Peyer's patch (tissue), 4 donors: ENCODE data around the gene LRCH3.

Experiments used
- POLR2A ChIP-seq, 2 donors: fragments of 450-650 bp; IDR thresholded peaks; one replicate each; pipeline ENCODE4 v1.5.1; 2017; ENCODE audit warnings: antibody characterized with exemption in 2 of 2, mild to moderate bottlenecking in 2 of 2, moderate library complexity in 2 of 2
- TF ChIP-seq, protein P1 (sequence below), 6 experiments: fragments of 450-650 bp in 4 of 6; fragments of 200-600 bp in 2 of 6; sonication (generic) in 1 of 6; IDR thresholded peaks; one replicate each; pipeline ENCODE4 v1.5.1; 2017 to 2019; ENCODE audit warnings: antibody characterized with exemption in 6 of 6, mild to moderate bottlenecking in 3 of 6, moderate library complexity in 1 of 6

DNA sequence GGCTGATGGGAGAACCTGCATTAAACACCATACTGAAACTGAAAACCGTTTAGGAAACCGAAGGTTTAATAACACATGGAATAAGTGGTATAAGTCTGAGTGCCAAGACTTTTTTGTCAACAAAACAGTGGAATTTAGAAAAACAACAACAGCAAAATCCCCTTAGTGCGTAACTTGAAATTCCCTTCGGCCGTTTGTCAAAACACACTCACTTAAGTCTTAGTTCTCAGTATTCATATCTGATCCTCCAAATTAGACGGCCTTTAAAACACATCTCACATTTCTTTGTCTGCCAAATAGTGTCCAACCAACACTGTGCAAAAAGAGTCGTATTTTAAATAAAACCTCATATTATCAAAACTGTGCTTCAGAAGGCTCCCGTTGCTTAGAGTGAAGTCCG, 64.5 kb downstream of the LRCH3 start:
- TF ChIP-seq, protein P1, sequence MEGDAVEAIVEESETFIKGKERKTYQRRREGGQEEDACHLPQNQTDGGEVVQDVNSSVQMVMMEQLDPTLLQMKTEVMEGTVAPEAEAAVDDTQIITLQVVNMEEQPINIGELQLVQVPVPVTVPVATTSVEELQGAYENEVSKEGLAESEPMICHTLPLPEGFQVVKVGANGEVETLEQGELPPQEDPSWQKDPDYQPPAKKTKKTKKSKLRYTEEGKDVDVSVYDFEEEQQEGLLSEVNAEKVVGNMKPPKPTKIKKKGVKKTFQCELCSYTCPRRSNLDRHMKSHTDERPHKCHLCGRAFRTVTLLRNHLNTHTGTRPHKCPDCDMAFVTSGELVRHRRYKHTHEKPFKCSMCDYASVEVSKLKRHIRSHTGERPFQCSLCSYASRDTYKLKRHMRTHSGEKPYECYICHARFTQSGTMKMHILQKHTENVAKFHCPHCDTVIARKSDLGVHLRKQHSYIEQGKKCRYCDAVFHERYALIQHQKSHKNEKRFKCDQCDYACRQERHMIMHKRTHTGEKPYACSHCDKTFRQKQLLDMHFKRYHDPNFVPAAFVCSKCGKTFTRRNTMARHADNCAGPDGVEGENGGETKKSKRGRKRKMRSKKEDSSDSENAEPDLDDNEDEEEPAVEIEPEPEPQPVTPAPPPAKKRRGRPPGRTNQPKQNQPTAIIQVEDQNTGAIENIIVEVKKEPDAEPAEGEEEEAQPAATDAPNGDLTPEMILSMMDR (IDR thresholded peaks at IDR 0.05), result no peak
- no peak for TF ChIP-seq POLR2A (IDR thresholded peaks at IDR 0.05)
